A673 (cell line): ENCODE measurements around the gene PARVB.

Experiments
- EZH2 ChIP-seq: fragments of 200-600 bp; sonication (generic); IDR thresholded peaks from 2 replicates; pipeline ENCODE4 v1.6.1; 2017; ENCODE audit warnings: borderline replicate concordance, low read depth, mild to moderate bottlenecking, mixed read lengths, antibody characterized with exemption, low read length; ENCODE audit not compliant: poor library complexity, severe bottlenecking
- TF ChIP-seq, protein P1 (sequence below): fragments of 300-800, 200-600 bp; sonication (generic); conservative IDR thresholded peaks from 2 replicates; pipeline ENCODE4 v1.5.1; 2017; ENCODE audit warnings: low read depth, mild to moderate bottlenecking, antibody characterized with exemption, low read length, moderate library complexity, mixed read lengths

- TF ChIP-seq, protein P1, sequence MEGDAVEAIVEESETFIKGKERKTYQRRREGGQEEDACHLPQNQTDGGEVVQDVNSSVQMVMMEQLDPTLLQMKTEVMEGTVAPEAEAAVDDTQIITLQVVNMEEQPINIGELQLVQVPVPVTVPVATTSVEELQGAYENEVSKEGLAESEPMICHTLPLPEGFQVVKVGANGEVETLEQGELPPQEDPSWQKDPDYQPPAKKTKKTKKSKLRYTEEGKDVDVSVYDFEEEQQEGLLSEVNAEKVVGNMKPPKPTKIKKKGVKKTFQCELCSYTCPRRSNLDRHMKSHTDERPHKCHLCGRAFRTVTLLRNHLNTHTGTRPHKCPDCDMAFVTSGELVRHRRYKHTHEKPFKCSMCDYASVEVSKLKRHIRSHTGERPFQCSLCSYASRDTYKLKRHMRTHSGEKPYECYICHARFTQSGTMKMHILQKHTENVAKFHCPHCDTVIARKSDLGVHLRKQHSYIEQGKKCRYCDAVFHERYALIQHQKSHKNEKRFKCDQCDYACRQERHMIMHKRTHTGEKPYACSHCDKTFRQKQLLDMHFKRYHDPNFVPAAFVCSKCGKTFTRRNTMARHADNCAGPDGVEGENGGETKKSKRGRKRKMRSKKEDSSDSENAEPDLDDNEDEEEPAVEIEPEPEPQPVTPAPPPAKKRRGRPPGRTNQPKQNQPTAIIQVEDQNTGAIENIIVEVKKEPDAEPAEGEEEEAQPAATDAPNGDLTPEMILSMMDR = no peak
- no peak for TF ChIP-seq EZH2
Measured at GRCh38 chr22:44049486-44050231, 25.6 kb downstream of the PARVB start.
